Hepatic stellate cell (primary cell): ENCODE results near the gene LIMS2.

Experiments
- DNase-seq: peaks from one replicate; pipeline ENCODE4 v3.0.0; 2011; ENCODE audit warnings: low spot score

LIMS2 gene

DNA sequence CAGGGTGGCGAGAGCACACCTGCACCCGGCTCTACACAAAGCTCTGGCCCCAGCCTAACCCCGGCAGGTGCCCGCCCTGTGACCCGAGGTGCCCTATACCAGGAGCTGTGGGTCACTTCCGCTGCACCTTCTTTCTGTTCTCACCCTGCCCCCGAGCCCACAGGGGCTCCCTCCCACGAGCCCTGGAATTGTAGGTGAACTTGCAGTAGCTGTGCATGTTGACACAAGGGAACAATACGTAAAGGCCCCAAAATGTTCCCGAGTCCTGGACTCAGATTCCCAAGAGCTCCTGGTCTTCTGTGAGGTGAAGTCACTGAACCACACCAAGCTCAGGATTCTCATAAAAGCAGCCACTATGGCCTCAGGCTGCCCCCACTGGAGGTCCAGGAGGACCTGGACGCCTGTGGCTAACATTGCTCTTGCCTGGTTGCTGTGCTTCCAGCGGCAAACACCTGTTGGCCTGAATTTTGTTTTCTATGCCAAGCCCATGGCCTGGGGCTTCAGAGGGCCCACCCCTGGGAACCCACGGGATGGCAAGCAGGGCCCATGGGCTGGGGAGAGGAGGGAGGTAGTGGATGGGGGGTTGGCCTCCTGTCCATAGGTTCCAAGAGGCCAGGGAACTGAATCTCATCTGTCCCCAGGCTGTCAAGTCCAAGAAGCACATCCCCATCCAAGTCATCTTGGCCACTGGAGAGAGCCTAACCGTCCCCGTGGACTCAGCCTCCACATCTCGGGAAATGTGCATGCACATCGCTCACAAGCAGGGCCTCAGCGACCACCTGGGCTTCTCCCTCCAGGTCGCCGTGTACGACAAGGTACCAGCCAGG lies 52.6 kb downstream of the LIMS2 start:
- DNase-seq: no peak

GRCh38 chr2:127621981-127622431 lies 53.3 kb downstream of the LIMS2 start:
- no peak for DNase-seq

DNA sequence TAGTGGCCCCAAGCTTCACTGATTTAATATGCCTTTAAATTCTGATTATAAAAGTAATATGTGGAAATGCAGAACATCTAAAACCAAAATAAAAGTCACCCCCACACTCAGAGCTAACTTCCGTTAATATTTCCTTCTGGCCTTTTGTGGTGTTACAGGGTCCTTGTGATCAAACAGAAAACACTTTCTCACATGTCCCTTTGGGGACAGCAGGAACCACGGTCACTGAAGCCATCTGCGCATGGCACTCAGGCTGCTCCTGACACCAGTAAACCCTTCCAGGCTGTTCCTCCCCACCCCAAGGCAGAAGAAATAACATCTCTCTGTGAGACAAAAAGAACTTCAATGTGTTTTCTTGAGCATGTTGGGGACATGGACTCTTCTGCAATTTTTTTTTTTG lies 54.5 kb downstream of the LIMS2 start:
- DNase-seq: no peak

DNA sequence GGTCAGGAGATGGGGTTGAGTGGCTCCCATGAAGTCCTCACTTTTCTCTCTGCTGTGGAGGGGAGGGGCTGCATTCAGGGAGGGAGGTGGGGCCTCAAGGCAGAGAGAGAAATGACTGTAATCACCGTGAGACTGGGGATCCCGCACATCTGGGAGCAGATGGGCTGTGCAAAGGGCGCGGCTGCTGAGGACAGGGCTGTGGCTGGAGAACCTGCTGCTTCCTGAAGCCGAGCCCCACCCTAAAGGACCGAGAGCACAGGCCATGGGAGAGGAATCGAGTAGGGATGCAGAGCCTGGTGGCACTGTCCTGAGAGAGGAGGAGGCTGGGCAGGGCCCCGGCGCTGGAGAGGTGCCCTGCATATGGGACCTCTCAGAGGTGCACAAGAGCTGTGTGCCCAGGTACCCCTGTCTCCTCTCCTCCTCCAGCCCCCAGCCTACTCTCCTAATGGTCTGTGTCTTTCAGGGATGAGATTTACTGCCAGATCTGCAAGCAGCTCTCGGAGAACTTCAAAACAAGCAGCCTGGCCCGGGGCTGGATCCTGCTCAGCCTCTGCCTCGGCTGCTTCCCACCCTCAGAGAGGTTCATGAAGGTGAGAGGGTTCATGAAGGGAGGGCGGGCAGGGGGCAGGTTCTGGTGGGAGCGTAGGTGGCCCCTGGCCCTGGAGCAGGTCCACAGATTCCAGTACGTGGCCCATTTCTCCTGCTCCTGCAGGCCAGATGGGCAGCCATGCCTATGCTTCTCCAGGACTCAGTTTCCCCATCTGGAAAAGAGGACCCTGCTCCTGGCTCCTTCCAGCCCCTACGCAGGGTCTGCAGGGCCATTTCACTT lies 55.2 kb downstream of the LIMS2 start:
- no peak for DNase-seq

DNA sequence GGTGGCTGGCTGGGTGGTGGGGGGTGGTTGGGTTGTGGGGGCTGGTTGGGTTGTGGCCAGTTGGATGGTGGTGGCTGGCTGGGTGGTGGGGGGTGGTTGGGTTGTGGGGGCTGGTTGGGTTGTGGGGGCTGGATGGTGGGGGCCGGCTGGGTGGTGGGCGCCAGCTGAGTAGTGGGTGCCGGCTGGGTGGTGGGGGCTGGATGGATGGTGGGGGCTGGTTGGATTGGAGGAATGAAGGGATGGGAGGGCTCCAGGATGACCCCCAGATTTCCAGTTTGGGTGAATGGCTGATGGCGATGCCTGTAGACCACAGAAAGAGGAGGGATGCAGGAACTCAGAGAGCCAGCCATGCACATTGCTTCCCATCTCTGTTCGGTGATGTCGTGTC lies 56.1 kb downstream of the LIMS2 start:
- DNase-seq: no peak

- DNase-seq: no peak
Measured at GRCh38 chr2:127618551-127619202, 56.7 kb downstream of the LIMS2 start.

DNA sequence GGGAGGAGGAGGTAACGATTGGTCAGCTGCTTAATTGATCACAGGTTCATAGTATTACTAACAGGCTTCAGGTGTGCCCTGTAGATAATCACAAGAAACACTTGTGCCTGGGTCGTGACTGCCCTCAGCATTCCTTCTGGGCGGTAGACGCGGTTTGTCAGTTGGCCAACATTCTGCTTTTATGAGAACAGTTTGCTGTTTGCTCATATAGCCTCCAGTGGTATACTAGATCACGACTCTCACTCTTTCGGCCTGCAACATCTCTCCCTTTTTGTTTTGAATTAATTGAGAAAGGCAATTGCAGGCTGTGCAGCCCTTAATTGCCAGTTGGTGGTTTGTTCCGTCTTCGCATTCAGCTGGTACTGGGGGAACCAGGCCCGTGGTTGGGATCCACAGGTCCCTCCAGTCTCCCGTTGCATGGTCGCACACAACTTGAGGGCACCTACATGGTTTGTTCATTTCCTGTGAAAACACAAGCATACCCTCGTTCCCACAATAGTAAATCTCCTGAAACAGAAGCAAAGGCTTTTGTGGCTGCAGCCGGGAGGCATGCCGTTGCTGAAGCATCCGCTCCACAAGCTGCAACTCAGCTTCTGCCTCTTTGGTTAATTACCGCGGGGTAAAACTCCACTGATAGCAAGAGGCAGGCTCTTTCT lies 59.7 kb downstream of the LIMS2 start:
- DNase-seq: no peak

GRCh38 chr2:127614731-127615130 lies 60.6 kb downstream of the LIMS2 start:
- DNase-seq: peak; percentile 55

- no peak for DNase-seq
Measured at GRCh38 chr2:127614246-127614645, 61.1 kb downstream of the LIMS2 start.

GRCh38 chr2:127612111-127612822 lies 63.1 kb downstream of the LIMS2 start:
- no peak for DNase-seq

GRCh38 chr2:127611076-127611925 lies 64.0 kb downstream of the LIMS2 start:
- no peak for DNase-seq

- DNase-seq: no peak
Measured at GRCh38 chr2:127610561-127610960, 64.8 kb downstream of the LIMS2 start.

GRCh38 chr2:127609818-127610217 lies 65.5 kb downstream of the LIMS2 start:
- DNase-seq: no peak

GRCh38 chr2:127609031-127609751 lies 66.1 kb downstream of the LIMS2 start:
- DNase-seq: no peak

DNA sequence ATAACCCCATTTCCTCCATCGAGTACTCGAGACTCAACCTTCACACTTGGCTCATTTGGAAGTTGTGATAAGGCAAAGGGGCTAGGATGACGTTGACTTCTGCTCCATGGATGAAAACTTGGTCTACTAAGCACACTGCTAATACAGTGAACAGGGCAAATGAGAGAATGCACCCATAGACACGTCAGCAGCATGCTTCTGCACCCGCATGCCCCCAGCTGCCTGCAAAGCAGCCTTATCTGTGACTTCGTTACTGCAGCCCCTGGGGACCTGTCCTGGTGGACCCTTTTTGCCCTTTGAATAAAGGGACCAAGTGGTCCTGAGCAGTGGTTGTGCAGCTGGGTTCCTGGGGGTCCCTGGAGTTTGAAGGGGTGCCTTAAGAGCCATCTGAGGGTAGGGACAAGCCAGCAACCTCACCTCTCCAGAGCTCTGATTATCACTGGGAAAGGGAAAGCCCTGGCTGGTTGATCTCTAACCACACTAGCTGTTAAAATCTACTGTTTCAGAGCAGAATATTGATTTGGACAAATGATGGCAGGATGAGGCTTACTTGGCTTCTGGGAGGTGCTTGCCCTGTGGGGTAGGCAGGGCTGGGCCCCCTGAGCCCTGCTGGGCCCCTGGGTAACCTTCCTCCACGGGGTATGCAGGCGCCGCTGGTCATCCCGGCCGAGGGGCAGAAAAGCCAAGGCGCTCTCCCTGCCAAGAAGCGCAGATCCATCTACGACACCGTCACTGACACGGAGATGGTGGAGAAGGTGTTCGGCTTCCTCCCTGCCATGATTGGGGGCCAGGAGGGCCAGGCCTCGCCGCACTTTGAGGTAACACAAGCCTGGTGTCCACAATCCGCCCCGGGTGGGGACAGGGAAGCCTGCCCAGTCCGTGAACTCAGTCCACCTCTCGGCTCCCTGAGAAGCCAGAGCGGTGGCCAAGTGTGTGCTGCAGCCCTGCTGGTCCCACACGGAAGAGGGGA lies 67.0 kb downstream of the LIMS2 start:
- no peak for DNase-seq

DNA sequence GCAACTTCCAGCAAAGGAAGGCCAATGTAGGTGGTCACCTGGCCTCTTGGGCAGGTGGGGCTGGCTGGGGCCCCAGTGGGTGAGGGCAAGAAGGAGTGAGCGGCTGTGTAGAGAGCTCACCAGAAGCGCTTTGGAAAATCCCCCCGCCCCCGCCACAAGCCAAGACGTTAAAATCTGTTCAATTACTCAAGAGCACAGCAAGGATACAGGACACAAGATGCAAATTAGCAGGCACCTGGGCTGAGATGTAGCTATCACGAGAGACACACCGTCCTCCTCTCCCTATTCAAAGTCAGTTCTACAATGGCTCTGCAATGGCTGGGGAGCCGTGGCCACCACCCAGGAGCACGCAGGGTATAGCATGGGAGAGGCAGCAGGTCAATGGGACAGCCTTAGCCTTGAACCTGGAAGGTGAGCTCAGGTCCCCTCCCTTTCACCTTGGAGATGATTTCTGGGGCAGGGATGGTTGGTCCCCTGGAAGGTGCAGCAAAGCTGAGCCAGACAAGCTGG lies 67.9 kb downstream of the LIMS2 start:
- DNase-seq: no peak

DNA sequence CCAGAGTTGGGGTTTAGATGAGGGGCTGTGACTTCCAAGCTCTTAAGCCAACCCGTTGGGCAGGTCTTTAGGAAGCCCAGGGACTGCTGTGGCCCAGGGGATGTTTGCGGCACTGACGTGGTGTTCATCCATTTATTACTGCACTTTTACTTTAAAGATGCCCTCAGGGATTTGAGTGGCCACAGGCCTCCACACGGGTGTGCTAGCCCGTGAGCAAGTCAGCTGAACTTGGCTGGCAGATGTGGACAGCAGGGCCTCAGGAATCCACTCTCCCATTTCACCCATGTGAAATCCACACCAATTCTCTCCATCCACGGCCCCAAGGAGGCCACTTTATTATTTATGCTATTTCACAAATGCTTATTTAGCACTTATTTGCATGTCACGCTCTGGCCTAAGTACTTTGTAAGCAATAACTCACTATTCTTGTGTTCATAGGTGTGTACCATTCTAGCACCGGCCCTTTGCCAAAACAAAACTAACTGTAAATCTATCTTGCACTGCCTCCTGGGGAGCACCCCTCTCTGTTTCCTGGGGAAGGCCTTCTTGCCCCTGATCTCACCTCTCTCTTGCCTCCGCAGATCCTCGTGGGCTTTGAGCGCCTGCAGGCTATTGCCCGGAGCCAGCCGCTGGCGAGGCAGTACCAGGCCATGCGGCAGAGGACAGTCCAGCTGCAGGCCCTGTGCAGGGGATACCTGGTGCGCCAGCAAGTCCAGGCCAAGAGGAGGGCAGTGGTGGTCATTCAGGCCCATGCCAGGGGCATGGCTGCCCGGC lies 68.5 kb downstream of the LIMS2 start:
- DNase-seq: no peak
